H1 (cell line): ENCODE data around the gene CARM1. TPM values are rescaled to one million over a fixed set of nuclear protein-coding genes. Genes with fewer than 3 reads are reported as not detected.
A peak's percentile ranks its signal among the peaks of the same experiment; 100 is the strongest.

ENCODE experiments used
- CTCF ChIA-PET: fragments of 300-600 bp; sonication (Branson Sonifier 250); formaldehyde crosslinking; loops from one replicate; lab custom pipeline; 2021; ENCODE audit not compliant: partially characterized antibody; lab: Charles Lee
- POLR2A ChIA-PET: fragments of 300-600 bp; sonication (Branson Sonifier 250); formaldehyde crosslinking; loops from one replicate; lab custom pipeline; 2021; ENCODE audit warnings: inconsistent platforms; ENCODE audit not compliant: partially characterized antibody; lab: Charles Lee
- DNase-seq, 2 experiments: peaks; one replicate each; pipeline versions ENCODE4 v3.0.0 to v3.0.0-alpha.2; 2010 to 2022; ENCODE audit warnings: low spot score in 2 of 2, low read depth in 1 of 2, mixed read lengths in 1 of 2
- FAIRE-seq: peaks from 2 replicates; lab custom pipeline; 2011; peaks lifted over from hg19 to GRCh38; lab: Jason Lieb, UNC
- H2AFZ ChIP-seq: 2 replicates; pipeline ENCODE4 v1.8.1; 2012; ENCODE audit warnings: low read length, inconsistent platforms
- H2AK5ac ChIP-seq: 2 replicates; pipeline ENCODE4 v1.6.1; 2013; ENCODE audit warnings: low read depth, low read length
- H2BK120ac ChIP-seq: replicated peaks from 2 replicates; pipeline ENCODE3; 2013; ENCODE audit warnings: low read depth, low read length, inconsistent platforms
- H2BK12ac ChIP-seq: 2 replicates; pipeline ENCODE4 v1.6.1; 2013; ENCODE audit warnings: low read depth, low read length
- H2BK15ac ChIP-seq: 2 replicates; pipeline ENCODE4 v1.6.1; 2013; ENCODE audit warnings: low read length
- H2BK20ac ChIP-seq: 2 replicates; pipeline ENCODE4 v1.6.1; 2013; ENCODE audit warnings: low read length
- H2BK5ac ChIP-seq: 2 replicates; pipeline ENCODE4 v1.6.1; 2013; ENCODE audit warnings: low read depth, low read length
- H3K14ac ChIP-seq: 2 replicates; pipeline ENCODE4 v1.6.1; 2013; ENCODE audit warnings: inconsistent platforms; ENCODE audit not compliant: insufficient read length
- H3K18ac ChIP-seq: 2 replicates; pipeline ENCODE4 v1.6.1; 2013; ENCODE audit warnings: low read length; ENCODE audit errors: extremely low read depth
- H3K23ac ChIP-seq: 2 replicates; pipeline ENCODE4 v1.6.1; 2013; ENCODE audit warnings: inconsistent platforms; ENCODE audit not compliant: insufficient read length
- H3K23me2 ChIP-seq: 2 replicates; pipeline ENCODE4 v1.6.1; 2013; ENCODE audit warnings: low read depth, low read length
- H3K27ac ChIP-seq: 2 replicates; pipeline ENCODE4 v1.6.1; 2011; ENCODE audit warnings: low read depth, low read length, inconsistent platforms
- H3K27me3 ChIP-seq, 4 experiments: replicated peaks in 1 of 4; 1 replicate in 1 of 4; 2 replicates in 3 of 4; pipeline versions ENCODE4 v1.6.1 to v1.8.1; 2011 to 2013; ENCODE audit warnings: low read length in 3 of 4, mild to moderate bottlenecking in 3 of 4, inconsistent platforms in 2 of 4, mixed read lengths in 2 of 4, moderate library complexity in 1 of 4; ENCODE audit not compliant: control insufficient read depth in 3 of 4, insufficient read depth in 3 of 4; ENCODE audit errors: extremely low read depth in 1 of 4
- H3K36me3 ChIP-seq, 4 experiments: 2 replicates each; pipeline versions ENCODE4 v1.6.1 to v1.8.1; 2011 to 2013; ENCODE audit warnings: mild to moderate bottlenecking in 4 of 4, low read length in 3 of 4, moderate library complexity in 2 of 4, control low read depth in 1 of 4, inconsistent platforms in 1 of 4; ENCODE audit not compliant: insufficient read depth in 4 of 4, control insufficient read depth in 2 of 4
- H3K4ac ChIP-seq: replicated peaks from 2 replicates; pipeline ENCODE3; 2013; ENCODE audit warnings: low read length, low read depth, mixed read lengths, inconsistent platforms; ENCODE audit not compliant: insufficient read length
- H3K4me1 ChIP-seq, 4 experiments: replicated peaks in 1 of 4; 1 replicate in 1 of 4; 2 replicates in 3 of 4; pipeline versions ENCODE4 v1.6.1 to v1.8.1; 2011 to 2013; ENCODE audit warnings: low read length in 3 of 4, inconsistent platforms in 2 of 4, mixed read lengths in 1 of 4; ENCODE audit not compliant: insufficient read depth in 4 of 4, control insufficient read depth in 3 of 4
- H3K4me2 ChIP-seq, 2 experiments: 2 replicates each; pipeline versions ENCODE4 v1.6.1 to v1.8.1; 2011 to 2013; ENCODE audit warnings: low read depth in 2 of 2, low read length in 2 of 2, control low read depth in 1 of 2, inconsistent platforms in 1 of 2, mild to moderate bottlenecking in 1 of 2; ENCODE audit not compliant: insufficient read depth in 1 of 2
- H3K4me3 ChIP-seq, 4 experiments: fragments of 200-600, 300-600 bp in 1 of 4; sonication (generic), shearing (Covaris generic), sonication (Bioruptor Twin) in 1 of 4; 2 replicates each; pipeline versions ENCODE4 v1.5.1 to v1.8.1; 2011 to 2016; ENCODE audit warnings: low read length in 4 of 4, low read depth in 3 of 4, control low read depth in 2 of 4, inconsistent platforms in 2 of 4, mild to moderate bottlenecking in 2 of 4, mixed read lengths in 1 of 4, moderate library complexity in 1 of 4; ENCODE audit not compliant: insufficient read depth in 2 of 4; ENCODE audit errors: extremely low read depth in 1 of 4
- H3K56ac ChIP-seq: replicated peaks from 2 replicates; pipeline ENCODE3; 2013; ENCODE audit warnings: low read depth, mild to moderate bottlenecking, mixed read lengths, low read length, inconsistent platforms; ENCODE audit not compliant: insufficient read length
- H3K79me1 ChIP-seq: 2 replicates; pipeline ENCODE4 v1.6.1; 2013; ENCODE audit warnings: low read depth, low read length, control low read depth
- H3K79me2 ChIP-seq, 2 experiments: 2 replicates each; pipeline versions ENCODE4 v1.6.1 to v1.8.1; 2012 to 2013; ENCODE audit warnings: low read length in 2 of 2, mild to moderate bottlenecking in 2 of 2, inconsistent platforms in 1 of 2; ENCODE audit not compliant: insufficient read depth in 2 of 2, control insufficient read depth in 1 of 2
- H3K9ac ChIP-seq, 4 experiments: replicated peaks in 1 of 4; 1 replicate in 1 of 4; 2 replicates in 3 of 4; pipeline versions ENCODE4 v1.6.1 to v1.8.1; 2011 to 2013; ENCODE audit warnings: low read depth in 3 of 4, low read length in 3 of 4, control low read depth in 2 of 4, mild to moderate bottlenecking in 2 of 4, moderate library complexity in 2 of 4, inconsistent platforms in 1 of 4; ENCODE audit errors: extremely low read depth in 1 of 4
- H3K9me3 ChIP-seq, 2 experiments: 2 replicates each; pipeline versions ENCODE4 v1.6.1 to v1.8.1; 2012 to 2013; ENCODE audit warnings: mild to moderate bottlenecking in 2 of 2, moderate library complexity in 2 of 2, control low read depth in 1 of 2, inconsistent platforms in 1 of 2, low read depth in 1 of 2, low read length in 1 of 2, mixed read lengths in 1 of 2; ENCODE audit not compliant: insufficient read depth in 2 of 2
- H4K20me1 ChIP-seq, 2 experiments: replicated peaks in 1 of 2; 2 replicates each; pipeline versions ENCODE3 to v1.8.1; 2011 to 2013; ENCODE audit warnings: inconsistent platforms in 2 of 2, low read length in 2 of 2, mild to moderate bottlenecking in 1 of 2; ENCODE audit not compliant: insufficient read depth in 2 of 2, control insufficient read depth in 1 of 2
- H4K5ac ChIP-seq: 2 replicates; pipeline ENCODE4 v1.6.1; 2013; ENCODE audit warnings: low read length, low read depth, mixed read lengths, inconsistent platforms; ENCODE audit not compliant: insufficient read length
- H4K8ac ChIP-seq: 2 replicates; pipeline ENCODE4 v1.8.0; 2013; ENCODE audit warnings: mild to moderate bottlenecking, moderate library complexity, low read length, inconsistent platforms; ENCODE audit not compliant: insufficient read depth; ENCODE audit errors: extremely low read depth
- H4K91ac ChIP-seq: replicated peaks from 2 replicates; pipeline ENCODE3; 2013; ENCODE audit warnings: low read length, mixed read lengths, inconsistent platforms; ENCODE audit not compliant: insufficient read length
- CHD1 ChIP-seq: IDR thresholded peaks from 2 replicates; pipeline ENCODE4 v1.6.1; 2012; ENCODE audit warnings: low read depth, low read length, improper control_type of control experiment
- EP300 ChIP-seq, 2 experiments: IDR thresholded peaks; 1 replicate in 1 of 2; 2 replicates in 1 of 2; pipeline ENCODE4 v1.6.1; 2011 to 2012; ENCODE audit warnings: low read depth in 2 of 2, low read length in 2 of 2, mild to moderate bottlenecking in 2 of 2, borderline replicate concordance in 1 of 2, inconsistent platforms in 1 of 2, moderate library complexity in 1 of 2
- FOSL1 ChIP-seq: IDR thresholded peaks from 2 replicates; pipeline ENCODE4 v1.6.1; 2011; ENCODE audit warnings: mild to moderate bottlenecking, low read depth, low read length, moderate library complexity; ENCODE audit not compliant: insufficient read depth
- KDM5A ChIP-seq: fragments of 200-600 bp; IDR thresholded peaks from 2 replicates; pipeline ENCODE4 v1.7.1; 2012; ENCODE audit warnings: mild to moderate bottlenecking, low read length, inconsistent platforms, mixed read lengths
- POLR2A ChIP-seq, 2 experiments: IDR thresholded peaks; 1 replicate in 1 of 2; 2 replicates in 1 of 2; pipeline ENCODE4 v1.6.1; 2011; ENCODE audit warnings: low read depth in 2 of 2, low read length in 2 of 2, mild to moderate bottlenecking in 2 of 2; ENCODE audit errors: control extremely low read depth in 1 of 2
- SIN3A ChIP-seq, 2 experiments: IDR thresholded peaks in 1 of 2; conservative IDR thresholded peaks in 1 of 2; 2 replicates each; pipeline ENCODE4 v1.6.1; 2011 to 2012; ENCODE audit warnings: low read length in 2 of 2, improper control_type of control experiment in 1 of 2, low read depth in 1 of 2, mild to moderate bottlenecking in 1 of 2
- SP4 ChIP-seq: IDR thresholded peaks from 2 replicates; pipeline ENCODE4 v1.6.1; 2012; ENCODE audit warnings: low read length, inconsistent platforms
- WGBS, 2 experiments: shearing (Covaris generic) in 1 of 2; methylation state at CpG; one replicate each; pipeline versions ENCODE4 v1.1.6 to v1.1.7; 2013 to 2015; ENCODE audit warnings: low lambda C conversion rate in 2 of 2, mixed read lengths in 2 of 2, inconsistent platforms in 1 of 2, low coverage in 1 of 2, missing lambda C conversion rate in 1 of 2; ENCODE audit not compliant: insufficient replicate concordance in 2 of 2, insufficient coverage in 1 of 2, insufficient read length in 1 of 2; ENCODE audit errors: extremely low coverage in 1 of 2, missing lambda C conversion rate in 1 of 2; 5-methylcytosine and 5-hydroxymethylcytosine counted together
- polyA plus RNA-seq, 7 experiments: library from polyadenylated mRNA; depleted of rRNA in 3 of 7; stranded (reverse) in 5 of 7; unstranded in 2 of 7; fragments of >200 nt in 5 of 7; fragments of 200-250 nt in 2 of 7; gene quantifications; 1 replicate in 5 of 7; 2 replicates in 1 of 7; 4 replicates in 1 of 7; pipeline versions ENCODE4 v1.2.1 to v1.2.3, GENCODE V29; 2011 to 2013; ENCODE audit warnings: missing spikeins in 2 of 7, mixed read lengths in 2 of 7
- total RNA-seq: library from RNA; stranded (reverse); fragmentation: NEBNext Ultra II Directional; extraction: Animal tissue kit (Norgen Biotek cat#: 25700); gene quantifications from 2 replicates; pipeline ENCODE4 v1.2.1, GENCODE V29; 2021
- TF ChIP-seq, protein P1 (sequence below), 3 experiments: IDR thresholded peaks; 1 replicate in 2 of 3; 2 replicates in 1 of 3; pipeline versions ENCODE4 v1.5.1 to v1.6.1; 2011; ENCODE audit warnings: low read length in 3 of 3, mild to moderate bottlenecking in 3 of 3, inconsistent platforms in 2 of 3, low read depth in 1 of 3, moderate library complexity in 1 of 3; ENCODE audit not compliant: insufficient read depth in 1 of 3; ENCODE audit errors: control extremely low read depth in 1 of 3

Gene CARM1
- total and polyA plus RNA-seq, 2 of the 8 experiments (the other 6 are each of a cell fraction or from before 2014, with no cell fraction given) = 134 to 164 TPM

DNA sequence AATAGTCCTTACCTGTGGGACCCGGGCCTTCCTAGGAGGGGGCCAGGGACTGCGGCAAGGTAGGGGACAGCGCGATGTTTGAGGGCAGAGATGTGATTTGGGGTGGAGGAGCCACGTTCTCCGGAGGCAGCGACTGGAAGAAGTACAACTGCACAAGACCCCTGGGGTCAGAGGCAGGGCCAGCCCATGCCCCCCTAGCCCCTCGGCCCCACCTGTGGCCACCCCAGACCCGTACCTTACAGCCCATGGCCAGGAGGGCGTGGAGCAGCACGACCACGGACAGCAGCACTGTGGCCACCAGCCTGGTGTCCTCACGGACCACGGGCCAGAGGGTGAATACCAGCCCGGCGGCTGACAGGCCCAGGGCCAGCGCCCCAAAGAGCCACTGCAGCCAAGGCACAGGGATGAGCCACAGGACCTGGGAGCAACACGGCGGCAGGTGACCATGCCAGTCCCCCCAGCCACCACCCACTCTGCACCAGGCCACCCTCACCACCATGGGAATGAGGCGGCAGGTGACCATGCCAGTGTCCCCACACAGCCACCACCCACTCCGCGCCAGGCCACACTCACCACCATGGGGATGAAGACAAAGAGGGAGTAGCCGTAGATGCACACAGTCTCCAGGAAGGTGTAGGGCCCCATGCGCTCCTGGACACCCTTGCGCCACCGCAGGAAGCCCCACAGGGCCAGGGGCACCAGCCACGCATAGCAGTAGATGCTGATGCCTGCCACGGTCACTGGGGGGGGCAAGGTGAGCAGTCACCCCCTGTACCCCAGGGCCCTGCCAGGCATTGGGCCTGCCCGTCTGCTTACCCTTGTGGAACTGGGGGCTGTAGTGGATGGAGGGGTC lies 52.1 kb downstream of the CARM1 start:
- Histone ChIP-seq H3K79me1 (peaks cover 8% of the 10 kb centered on the region; the same call in 1 of the 2 replicates), H2BK120ac (no peak overlapping the region), H2BK5ac (no peak overlapping the region; the same call in 1 of the 2 replicates), H2AK5ac (no peak overlapping the region), H4K8ac (no peak overlapping the region; the same call in 1 of the 2 replicates), H3K79me2 (peaks cover 0 to 6% of the 10 kb centered on the region in 2 experiments; a peak in 1 of 4 replicates), H2BK12ac (no peak overlapping the region), H3K9me3 (no peaks in the 10 kb centered on the region), H3K27me3 (no peaks in the 10 kb centered on the region), H3K4me1 (peaks cover 0 to 6% (median 1%) of the 10 kb centered on the region in 4 experiments; a peak in 4 of 7 replicates), H4K91ac (no peak overlapping the region), H4K20me1 (peaks cover 3 to 13% of the 10 kb centered on the region in 2 experiments), H3K56ac (no peak overlapping the region), H2BK20ac (no peak overlapping the region), H3K4ac (no peak overlapping the region), H3K27ac (no peak overlapping the region), H3K9ac (no peak overlapping the region), H2BK15ac (no peak overlapping the region), H3K14ac (no peak overlapping the region), H3K4me2 (no peak overlapping the region), H3K36me3 (peaks cover 0 to 44% (median 26%) of the 10 kb centered on the region in 4 experiments), H4K5ac (no peak overlapping the region), H3K23me2 (peaks cover 5% of the 10 kb centered on the region; the same call in 1 of the 2 replicates), H2AFZ (no peak overlapping the region), H3K18ac (no peak overlapping the region), H3K23ac (no peak overlapping the region), H3K4me3 (no peak overlapping the region)
- DNase-seq (no peak), FAIRE-seq (no peak)
- ChIA-PET POLR2A (interaction anchor here (1.4 kb wide), 1 partner anchor 10 kb away, joined by 4 read pairs; no protein-coding TSS in a partner anchor), CTCF (interaction anchor here (0.6 to 1.1 kb wide), 2 partner anchors 51 to 59 kb away, joined by 3 to 4 read pairs; no protein-coding TSS in a partner anchor)
- WGBS, 2 experiments = 90% methylated on average over 28 of the region's 29 CpGs; no CpG with 5 or more reads in 1 of the 2 experiments
- TF ChIP-seq POLR2A (IDR thresholded peaks at IDR 0.05; ENCODE audit: control extremely low read depth in 1 of 2, low read depth in 2 of 2, low read length in 2 of 2) = peak in 1 of 2 experiments; percentile 50; a peak in 1 of 3 replicates
- TF ChIP-seq SIN3A (conservative IDR thresholded peaks at IDR 0.05 in 1 of 2, IDR thresholded peaks at IDR 0.05 in 1 of 2; ENCODE audit: low read depth in 1 of 2, low read length in 2 of 2) = no peak
- no peak for TF ChIP-seq EP300 (IDR thresholded peaks at IDR 0.05; ENCODE audit: borderline replicate concordance in 1 of 2, low read depth in 2 of 2, low read length in 2 of 2)
- TF ChIP-seq FOSL1 = no peak
- no peak for TF ChIP-seq CHD1
- TF ChIP-seq, protein P1, sequence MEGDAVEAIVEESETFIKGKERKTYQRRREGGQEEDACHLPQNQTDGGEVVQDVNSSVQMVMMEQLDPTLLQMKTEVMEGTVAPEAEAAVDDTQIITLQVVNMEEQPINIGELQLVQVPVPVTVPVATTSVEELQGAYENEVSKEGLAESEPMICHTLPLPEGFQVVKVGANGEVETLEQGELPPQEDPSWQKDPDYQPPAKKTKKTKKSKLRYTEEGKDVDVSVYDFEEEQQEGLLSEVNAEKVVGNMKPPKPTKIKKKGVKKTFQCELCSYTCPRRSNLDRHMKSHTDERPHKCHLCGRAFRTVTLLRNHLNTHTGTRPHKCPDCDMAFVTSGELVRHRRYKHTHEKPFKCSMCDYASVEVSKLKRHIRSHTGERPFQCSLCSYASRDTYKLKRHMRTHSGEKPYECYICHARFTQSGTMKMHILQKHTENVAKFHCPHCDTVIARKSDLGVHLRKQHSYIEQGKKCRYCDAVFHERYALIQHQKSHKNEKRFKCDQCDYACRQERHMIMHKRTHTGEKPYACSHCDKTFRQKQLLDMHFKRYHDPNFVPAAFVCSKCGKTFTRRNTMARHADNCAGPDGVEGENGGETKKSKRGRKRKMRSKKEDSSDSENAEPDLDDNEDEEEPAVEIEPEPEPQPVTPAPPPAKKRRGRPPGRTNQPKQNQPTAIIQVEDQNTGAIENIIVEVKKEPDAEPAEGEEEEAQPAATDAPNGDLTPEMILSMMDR (IDR thresholded peaks at IDR 0.05; ENCODE audit: control extremely low read depth in 1 of 3, insufficient read depth in 1 of 3, low read depth in 1 of 3, low read length in 3 of 3) = no peak
- no peak for TF ChIP-seq SP4
- no peak for TF ChIP-seq KDM5A
